HG02885 (cell line): ENCODE results near the gene ASB3.
"Not testable (repeated sequence)": the region's sequence is repeated elsewhere in the genome, so short reads cannot be mapped to it uniquely, and the experiment has no call there.

Experiments used
- ATAC-seq: cut with Tn5 transposase; IDR thresholded peaks from one replicate; pipeline ENCODE4 v1.9.1; 2021; ENCODE audit warnings: mild to moderate bottlenecking; ENCODE audit not compliant: unreplicated experiment, poor library complexity

The ASB3 gene, protein sequence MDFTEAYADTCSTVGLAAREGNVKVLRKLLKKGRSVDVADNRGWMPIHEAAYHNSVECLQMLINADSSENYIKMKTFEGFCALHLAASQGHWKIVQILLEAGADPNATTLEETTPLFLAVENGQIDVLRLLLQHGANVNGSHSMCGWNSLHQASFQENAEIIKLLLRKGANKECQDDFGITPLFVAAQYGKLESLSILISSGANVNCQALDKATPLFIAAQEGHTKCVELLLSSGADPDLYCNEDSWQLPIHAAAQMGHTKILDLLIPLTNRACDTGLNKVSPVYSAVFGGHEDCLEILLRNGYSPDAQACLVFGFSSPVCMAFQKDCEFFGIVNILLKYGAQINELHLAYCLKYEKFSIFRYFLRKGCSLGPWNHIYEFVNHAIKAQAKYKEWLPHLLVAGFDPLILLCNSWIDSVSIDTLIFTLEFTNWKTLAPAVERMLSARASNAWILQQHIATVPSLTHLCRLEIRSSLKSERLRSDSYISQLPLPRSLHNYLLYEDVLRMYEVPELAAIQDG

DNA sequence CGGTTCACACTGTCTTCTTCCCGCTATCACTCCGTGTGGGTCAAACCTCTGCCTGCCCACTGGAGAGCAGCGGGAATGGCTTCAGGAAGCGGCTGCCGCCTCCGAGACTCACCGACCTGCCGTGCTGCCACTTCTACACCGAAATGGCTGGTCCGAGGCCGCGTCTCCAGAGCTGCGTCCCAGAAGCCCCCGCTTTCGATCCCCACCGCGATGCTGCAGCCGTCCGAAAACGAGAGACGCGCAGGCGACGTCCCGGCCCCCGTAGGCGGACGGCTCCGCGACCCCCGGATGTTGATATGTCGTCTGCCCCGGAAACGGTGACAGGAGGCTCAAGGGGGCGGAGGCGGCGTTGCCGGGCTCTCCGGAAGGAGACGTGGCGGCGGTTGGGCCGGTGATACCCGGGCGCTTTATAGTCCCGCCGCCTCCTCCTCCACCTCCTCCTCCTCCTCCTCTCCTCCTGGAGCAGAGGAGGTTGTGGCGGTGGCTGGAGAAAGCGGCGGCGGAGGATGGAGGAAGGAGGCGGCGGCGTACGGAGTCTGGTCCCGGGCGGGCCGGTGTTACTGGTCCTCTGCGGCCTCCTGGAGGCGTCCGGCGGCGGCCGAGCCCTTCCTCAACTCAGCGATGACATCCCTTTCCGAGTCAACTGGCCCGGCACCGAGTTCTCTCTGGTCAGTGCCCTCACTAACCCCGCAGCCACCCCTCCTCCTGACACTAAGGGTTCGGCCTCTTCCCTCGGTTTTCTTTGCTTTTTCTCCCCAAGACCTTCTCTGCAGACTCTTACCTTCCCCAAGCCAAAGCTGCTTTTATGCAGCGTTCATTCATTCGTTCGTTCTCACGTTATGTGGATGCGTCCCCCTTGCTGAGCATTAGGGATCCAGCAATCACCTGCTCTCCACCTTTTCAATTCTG, at the start of gene ASB3, which contains the start of gene ERLEC1:
Gene ASB3 (minus strand): TSS at position 249 of the 909 bp plus-strand sequence. CDS start 21,381 bp downstream, outside the sequence.
Gene ERLEC1 (plus strand): TSS at position 340 of the 909 bp plus-strand sequence. CDS start 167 bp downstream, at position 507.
- ATAC-seq = peak; percentile 95

DNA sequence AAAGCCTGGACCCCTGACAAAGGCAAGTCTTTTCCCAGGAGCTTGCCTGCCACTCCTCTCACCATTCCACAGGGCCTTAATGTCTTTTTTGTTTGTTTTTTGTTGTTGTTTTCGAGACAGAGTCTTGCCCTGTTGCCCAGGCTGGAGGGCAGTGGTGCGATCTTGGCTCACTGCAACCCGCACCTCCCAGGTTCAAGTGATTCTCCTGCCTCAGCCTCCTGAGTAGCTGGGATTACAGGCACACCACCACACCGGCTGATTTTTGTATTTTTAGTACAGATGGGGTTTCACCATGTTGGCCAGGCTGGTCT, 43.2 kb upstream of the ASB3 start:
- not testable (repeated sequence) for ATAC-seq

DNA sequence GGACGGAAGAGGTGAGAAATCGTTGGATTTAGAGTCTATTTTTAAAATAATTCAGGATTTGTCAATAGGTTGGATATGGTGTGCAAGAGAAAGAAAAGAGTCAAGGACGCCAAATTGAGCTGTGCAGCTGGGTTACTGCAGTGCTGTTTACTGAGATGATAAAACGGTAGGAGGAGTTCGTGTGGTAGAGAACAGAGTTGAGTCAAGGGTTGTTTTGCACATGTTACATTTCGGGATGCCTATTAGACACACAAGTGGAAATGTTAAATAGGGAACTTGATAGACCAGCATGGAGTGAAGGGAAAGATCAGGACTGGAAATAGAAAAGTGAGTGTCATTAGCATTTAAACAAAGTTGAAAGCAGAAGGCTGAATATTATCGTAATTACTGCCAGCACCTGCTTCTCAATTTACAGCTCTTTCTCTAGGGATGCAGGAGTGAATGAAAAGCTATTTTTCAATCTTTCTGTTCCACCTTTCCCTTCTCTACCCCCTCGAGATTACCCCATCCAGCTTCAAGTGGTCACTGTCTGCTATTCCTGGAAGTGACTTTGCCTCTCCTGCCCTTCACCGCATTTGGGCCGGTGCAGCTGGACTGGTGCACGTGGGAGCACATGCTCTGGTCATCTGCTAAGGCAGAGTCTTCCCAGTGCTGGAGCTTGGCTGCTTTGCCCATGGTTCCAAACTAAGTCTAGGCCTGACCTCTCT, 42.7 kb upstream of the ASB3 start:
- no peak for ATAC-seq

GRCh38 chr2:53828331-53828730, 41.6 kb upstream of the ASB3 start:
- ATAC-seq = no peak

DNA sequence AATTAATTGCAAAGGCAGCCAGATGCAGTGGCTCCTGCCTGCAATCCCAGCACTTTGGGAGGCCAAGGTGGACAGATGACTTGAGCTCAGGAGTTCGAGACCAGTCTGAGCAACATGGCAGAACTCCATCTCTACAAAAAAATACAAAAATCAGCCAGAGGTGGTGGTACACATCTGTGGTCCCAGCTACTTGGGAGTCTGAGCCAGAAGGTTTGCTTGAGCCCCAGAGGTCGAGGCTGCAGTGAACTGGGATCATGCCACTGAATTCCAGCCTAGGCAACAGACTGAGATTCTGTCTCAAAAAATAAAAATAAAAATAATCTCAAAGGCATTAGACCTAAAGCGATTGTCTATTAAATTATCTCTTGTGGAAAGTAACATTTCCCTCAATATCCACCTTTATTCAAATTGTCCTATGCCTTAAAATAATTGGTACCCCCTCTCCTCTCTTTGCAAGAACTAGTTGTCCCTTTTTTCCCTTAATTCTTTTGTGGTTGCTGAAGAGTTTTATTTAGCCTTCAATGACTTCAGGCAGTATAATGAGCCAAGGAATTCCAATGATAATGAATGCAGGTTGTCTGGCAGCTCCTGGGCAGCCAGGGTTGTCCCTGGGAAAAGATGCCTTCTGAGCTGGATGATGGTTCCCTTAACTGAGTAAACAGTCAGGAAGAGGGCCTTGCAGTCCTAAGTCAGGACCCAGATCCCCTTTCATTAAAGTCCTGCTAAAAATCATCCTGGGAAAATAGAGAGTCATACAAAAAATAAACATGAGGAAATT, 40.8 kb upstream of the ASB3 start:
- no peak for ATAC-seq

DNA sequence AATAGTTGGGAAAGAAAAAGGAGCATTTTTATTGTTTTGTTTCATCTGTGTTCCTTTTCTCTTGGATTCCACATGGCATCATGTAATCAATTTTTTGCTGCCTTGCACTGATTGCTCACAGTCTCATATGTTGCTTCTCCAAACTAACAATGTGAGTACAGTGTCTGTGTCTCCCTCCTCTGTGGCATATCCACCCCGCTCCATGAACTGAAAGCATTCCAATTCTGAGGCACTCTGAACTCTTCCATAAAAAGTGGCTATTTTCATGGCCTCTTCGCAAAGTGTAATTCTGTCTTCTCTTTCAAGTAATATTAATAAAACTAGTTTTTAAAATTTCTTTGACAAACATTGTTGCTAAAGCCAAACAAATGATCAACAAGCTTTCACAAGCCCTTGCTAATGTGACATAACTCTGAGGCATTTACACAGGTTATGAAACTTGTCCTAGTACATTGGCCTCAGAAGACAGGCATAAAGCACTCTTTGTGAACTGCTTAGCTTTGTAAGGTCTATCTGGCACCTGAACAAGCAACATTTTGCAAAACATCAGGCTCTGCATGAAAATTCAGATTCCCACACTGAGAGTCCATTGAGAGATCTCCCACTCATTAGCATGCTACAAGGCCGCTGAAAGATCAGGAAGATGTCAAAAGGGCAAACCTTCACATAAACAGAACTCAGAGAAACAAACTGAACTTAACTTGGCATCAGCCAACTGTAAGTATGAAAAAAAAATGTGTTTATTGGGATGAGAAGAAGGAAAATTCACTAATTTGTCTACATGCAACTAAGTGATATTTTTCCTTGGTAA, 40.0 kb upstream of the ASB3 start:
- no peak for ATAC-seq

GRCh38 chr2:53826030-53826410, 39.3 kb upstream of the ASB3 start:
- no peak for ATAC-seq

GRCh38 chr2:53823639-53824038, 36.9 kb upstream of the ASB3 start:
- not testable (repeated sequence) for ATAC-seq

DNA sequence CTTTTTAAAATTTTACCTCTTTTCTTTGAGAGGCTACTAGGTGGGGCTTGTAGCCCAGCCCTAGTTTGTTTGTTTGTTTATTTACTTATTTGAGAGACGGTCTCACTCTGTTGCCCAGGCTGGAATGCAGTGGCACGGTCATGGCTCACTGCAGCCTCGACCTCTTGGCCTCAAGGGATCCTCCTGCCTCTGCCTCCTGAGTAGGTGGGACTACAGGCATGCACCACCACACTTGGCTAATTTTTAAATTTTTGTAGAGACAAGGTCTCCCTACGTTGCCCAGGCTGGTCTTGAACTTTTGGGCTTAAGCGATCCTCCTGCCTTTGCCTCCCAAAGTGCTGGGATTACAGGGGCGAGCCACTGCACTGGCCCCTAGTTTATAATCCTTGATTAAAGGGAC, 35.1 kb upstream of the ASB3 start:
- ATAC-seq = no peak

GRCh38 chr2:53820711-53821110, 34.0 kb upstream of the ASB3 start:
- no peak for ATAC-seq

GRCh38 chr2:53820048-53820447, 33.3 kb upstream of the ASB3 start:
- ATAC-seq = no peak

GRCh38 chr2:53819634-53820033, 32.9 kb upstream of the ASB3 start:
- ATAC-seq = no peak

GRCh38 chr2:53818854-53819435, 32.2 kb upstream of the ASB3 start:
- no peak for ATAC-seq

DNA sequence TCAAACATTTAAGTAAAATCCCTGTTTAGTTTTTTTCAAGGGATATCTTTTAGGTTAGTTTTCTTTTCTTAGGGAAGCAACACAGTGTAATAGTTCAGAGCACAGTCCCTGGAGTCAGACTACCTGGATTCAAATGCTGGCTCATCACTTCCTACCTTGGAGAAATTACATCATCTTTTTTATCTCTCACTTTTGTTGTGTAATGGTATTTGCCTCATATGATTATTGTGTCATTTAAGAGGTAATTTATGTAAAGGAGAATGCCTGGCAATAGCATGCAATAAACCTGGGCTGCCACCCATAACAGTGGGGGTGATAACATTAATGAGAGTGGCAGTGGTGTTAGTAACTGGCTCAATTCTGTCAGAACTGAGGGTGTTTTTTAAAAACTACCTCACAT, 26.4 kb upstream of the ASB3 start:
- ATAC-seq = no peak

DNA sequence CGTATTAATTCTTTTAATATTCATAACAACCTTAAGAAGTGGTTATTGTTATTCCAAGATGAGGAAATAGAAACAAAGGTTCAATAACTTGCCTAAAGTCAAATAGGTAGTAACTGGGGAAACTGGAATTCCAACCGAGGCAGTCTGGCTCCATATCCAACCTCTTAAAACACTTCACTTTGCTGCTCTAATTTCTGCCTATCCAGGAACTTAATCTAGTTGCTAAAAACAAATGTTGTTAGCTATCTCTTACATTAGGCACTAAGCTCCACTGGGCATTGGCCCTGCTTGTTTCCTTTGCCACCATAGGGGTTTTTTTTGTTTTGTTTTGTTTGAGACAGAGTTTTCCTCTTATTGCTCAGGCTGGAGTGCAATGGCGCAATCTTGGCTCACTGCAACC, 24.8 kb upstream of the ASB3 start:
- ATAC-seq = no peak

DNA sequence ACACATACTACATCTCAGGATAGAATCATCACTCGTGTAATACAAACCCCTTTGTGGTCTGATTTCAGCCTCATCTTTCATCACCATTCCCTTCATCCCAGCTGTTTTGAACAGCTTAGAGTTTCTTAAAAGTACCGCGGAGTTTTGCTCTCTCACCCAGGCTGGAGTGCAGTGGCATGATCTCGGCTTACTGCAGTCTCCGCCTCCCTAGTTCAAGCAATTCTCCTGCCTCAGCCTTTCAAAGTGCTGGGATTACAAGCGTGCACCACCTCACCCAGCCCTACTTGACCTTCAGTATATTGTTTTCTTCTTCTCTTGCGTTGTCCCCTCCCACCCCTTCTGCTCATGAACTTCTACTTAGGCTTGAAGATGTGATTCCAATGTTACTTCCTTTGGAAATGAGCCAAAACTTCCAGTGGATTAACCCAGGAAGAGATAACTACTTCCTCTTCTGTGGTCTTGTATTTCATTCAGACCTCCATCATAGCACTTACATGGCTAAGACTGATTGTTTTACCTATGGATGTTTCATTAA, 15.9 kb upstream of the ASB3 start:
- ATAC-seq = no peak

DNA sequence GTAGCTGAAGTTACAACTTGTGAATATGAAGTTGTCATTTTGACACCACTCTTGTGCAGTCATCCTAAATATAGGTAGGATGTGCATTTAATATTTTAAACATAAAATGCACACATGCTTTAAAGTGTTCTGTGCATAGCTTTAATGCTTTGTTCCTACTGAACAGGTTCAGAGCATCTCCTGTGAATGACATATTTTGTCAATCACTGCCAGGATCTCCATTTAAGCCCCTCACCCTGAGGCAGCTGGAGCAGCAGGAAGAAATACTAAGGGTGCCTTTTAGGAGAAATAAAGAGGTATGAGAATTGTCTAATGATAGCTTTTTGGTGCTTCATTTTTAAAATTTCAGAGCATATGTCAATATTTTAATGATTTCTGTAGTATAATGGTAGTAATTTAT, 14.8 kb upstream of the ASB3 start:
- no peak for ATAC-seq

GRCh38 chr2:53793821-53794220, 7.1 kb upstream of the ASB3 start:
- no peak for ATAC-seq
